DOHH2 (cell line): ENCODE data around the gene PTPRK.

ENCODE experiments used
- H3F3A ChIP-seq: fragments of 200-600 bp; sonication (generic), shearing (Covaris generic); 2 replicates; pipeline ENCODE4 v1.6.0; 2016; ENCODE audit warnings: antibody characterized with exemption, mild to moderate bottlenecking; ENCODE audit not compliant: control insufficient read depth, insufficient read depth
- H3K27ac ChIP-seq: fragments of 200-600 bp; sonication (generic); 2 replicates; pipeline ENCODE4 v1.5.1; 2014; ENCODE audit warnings: low read depth, mild to moderate bottlenecking, low read length, moderate library complexity
- H3K27me3 ChIP-seq: fragments of 200-600 bp; sonication (generic); 2 replicates; pipeline ENCODE4 v1.6.1; 2014; ENCODE audit warnings: mild to moderate bottlenecking, low read length, mixed read lengths; ENCODE audit not compliant: control insufficient read depth
- H3K36me3 ChIP-seq: fragments of 200-600 bp; sonication (generic); 2 replicates; pipeline ENCODE4 v1.6.1; 2014; ENCODE audit warnings: mild to moderate bottlenecking, low read length, moderate library complexity, mixed read lengths; ENCODE audit not compliant: control insufficient read depth
- H3K4me1 ChIP-seq: fragments of 200-600 bp; sonication (generic); 2 replicates; pipeline ENCODE4 v1.6.1; 2014; ENCODE audit warnings: mild to moderate bottlenecking, low read length, mixed read lengths; ENCODE audit not compliant: control insufficient read depth
- H3K4me2 ChIP-seq: fragments of 200-600 bp; sonication (generic); 2 replicates; pipeline ENCODE4 v1.6.0; 2014; ENCODE audit warnings: mild to moderate bottlenecking, low read length, moderate library complexity
- H3K4me3 ChIP-seq: fragments of 200-600 bp; sonication (generic); 2 replicates; pipeline ENCODE4 v1.5.1; 2014; ENCODE audit warnings: mild to moderate bottlenecking, low read length, mixed read lengths
- H3K79me2 ChIP-seq: fragments of 200-600 bp; sonication (generic); 2 replicates; pipeline ENCODE4 v1.6.1; 2014; ENCODE audit warnings: mild to moderate bottlenecking, low read length, mixed read lengths; ENCODE audit not compliant: control insufficient read depth
- H3K9me2 ChIP-seq: fragments of 200-600 bp; sonication (generic); replicated peaks from 2 replicates; pipeline ENCODE4 v1.6.1; 2014; ENCODE audit warnings: mild to moderate bottlenecking, low read length, mixed read lengths; ENCODE audit not compliant: control insufficient read depth
- H3K9me3 ChIP-seq: fragments of 200-600 bp; sonication (generic); 2 replicates; pipeline ENCODE4 v1.6.1; 2014; ENCODE audit warnings: antibody characterized with exemption, low read length, mixed read lengths; ENCODE audit not compliant: control insufficient read depth, insufficient read depth
- H4K20me1 ChIP-seq: fragments of 200-600 bp; sonication (generic); 2 replicates; pipeline ENCODE4 v1.6.0; 2014; ENCODE audit warnings: low read depth, mild to moderate bottlenecking, antibody characterized with exemption, low read length, moderate library complexity; ENCODE audit not compliant: control insufficient read depth, insufficient read depth
- EZH2phosphoT487 ChIP-seq: fragments of 200-600 bp; sonication (generic); IDR thresholded peaks from 2 replicates; pipeline ENCODE4 v1.6.1; 2017; ENCODE audit warnings: borderline replicate concordance, mild to moderate bottlenecking, antibody characterized with exemption, low read length, moderate library complexity, mixed read lengths
- TF ChIP-seq, protein P1 (sequence below): fragments of 200-600 bp; sonication (generic); IDR thresholded peaks from one replicate; pipeline ENCODE4 v1.5.1; 2014; ENCODE audit warnings: antibody characterized with exemption, mild to moderate bottlenecking, low read depth, low read length; ENCODE audit not compliant: poor library complexity, severe bottlenecking

PTPRK gene

GRCh38 chr6:128186729-128187128 lies 333.7 kb downstream of the PTPRK start:
- H3K36me3 ChIP-seq, result no peaks in the 10 kb centered on the region
- H3K9me2 ChIP-seq, result no peaks in the 10 kb centered on the region
- TF ChIP-seq, protein P1, sequence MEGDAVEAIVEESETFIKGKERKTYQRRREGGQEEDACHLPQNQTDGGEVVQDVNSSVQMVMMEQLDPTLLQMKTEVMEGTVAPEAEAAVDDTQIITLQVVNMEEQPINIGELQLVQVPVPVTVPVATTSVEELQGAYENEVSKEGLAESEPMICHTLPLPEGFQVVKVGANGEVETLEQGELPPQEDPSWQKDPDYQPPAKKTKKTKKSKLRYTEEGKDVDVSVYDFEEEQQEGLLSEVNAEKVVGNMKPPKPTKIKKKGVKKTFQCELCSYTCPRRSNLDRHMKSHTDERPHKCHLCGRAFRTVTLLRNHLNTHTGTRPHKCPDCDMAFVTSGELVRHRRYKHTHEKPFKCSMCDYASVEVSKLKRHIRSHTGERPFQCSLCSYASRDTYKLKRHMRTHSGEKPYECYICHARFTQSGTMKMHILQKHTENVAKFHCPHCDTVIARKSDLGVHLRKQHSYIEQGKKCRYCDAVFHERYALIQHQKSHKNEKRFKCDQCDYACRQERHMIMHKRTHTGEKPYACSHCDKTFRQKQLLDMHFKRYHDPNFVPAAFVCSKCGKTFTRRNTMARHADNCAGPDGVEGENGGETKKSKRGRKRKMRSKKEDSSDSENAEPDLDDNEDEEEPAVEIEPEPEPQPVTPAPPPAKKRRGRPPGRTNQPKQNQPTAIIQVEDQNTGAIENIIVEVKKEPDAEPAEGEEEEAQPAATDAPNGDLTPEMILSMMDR, result no peak
- no peak for TF ChIP-seq EZH2phosphoT487
- H3F3A ChIP-seq, result no peaks in the 10 kb centered on the region
- no peaks in the 10 kb centered on the region for H3K4me1 ChIP-seq
- H3K27me3 ChIP-seq, result no peaks in the 10 kb centered on the region
- H4K20me1 ChIP-seq, result no peaks in the 10 kb centered on the region
- H3K4me3 ChIP-seq, result no peak overlapping the region
- no peaks in the 10 kb centered on the region for H3K79me2 ChIP-seq
- no peaks in the 10 kb centered on the region for H3K9me3 ChIP-seq
- H3K27ac ChIP-seq, result no peak overlapping the region
- no peak overlapping the region for H3K4me2 ChIP-seq

- H3K36me3 ChIP-seq, result no peaks in the 10 kb centered on the region
- H3K79me2 ChIP-seq, result no peaks in the 10 kb centered on the region
- no peaks in the 10 kb centered on the region for H3K4me1 ChIP-seq
- no peaks in the 10 kb centered on the region for H3F3A ChIP-seq
- H3K27me3 ChIP-seq, result no peaks in the 10 kb centered on the region
- H3K4me2 ChIP-seq, result no peak overlapping the region
- H3K9me3 ChIP-seq, result no peaks in the 10 kb centered on the region
- no peaks in the 10 kb centered on the region for H4K20me1 ChIP-seq
- no peak overlapping the region for H3K4me3 ChIP-seq
- H3K9me2 ChIP-seq, result no peaks in the 10 kb centered on the region
- H3K27ac ChIP-seq, result no peak overlapping the region
- TF ChIP-seq, protein P1, result no peak
- TF ChIP-seq EZH2phosphoT487, result no peak
Observed at GRCh38 chr6:128179876-128180438, 340.4 kb downstream of the PTPRK start.

- no peaks in the 10 kb centered on the region for H3K9me2 ChIP-seq
- H3K4me1 ChIP-seq, result no peaks in the 10 kb centered on the region
- H3K9me3 ChIP-seq, result no peaks in the 10 kb centered on the region
- no peak overlapping the region for H3K4me3 ChIP-seq
- H3K4me2 ChIP-seq, result no peak overlapping the region
- no peaks in the 10 kb centered on the region for H3K79me2 ChIP-seq
- H3K36me3 ChIP-seq, result no peaks in the 10 kb centered on the region
- TF ChIP-seq EZH2phosphoT487, result no peak
- TF ChIP-seq, protein P1, result no peak
- H3K27me3 ChIP-seq, result no peaks in the 10 kb centered on the region
- no peaks in the 10 kb centered on the region for H4K20me1 ChIP-seq
- no peaks in the 10 kb centered on the region for H3F3A ChIP-seq
- H3K27ac ChIP-seq, result no peak overlapping the region
Observed at GRCh38 chr6:128174724-128175123, 345.7 kb downstream of the PTPRK start.
